HG03135 (cell line): ENCODE measurements around the gene PCDH19.
"Not testable (repeated sequence)": the region's sequence is repeated elsewhere in the genome, so short reads cannot be mapped to it uniquely, and the experiment has no call there.

Source experiments
- ATAC-seq: cut with Tn5 transposase; IDR thresholded peaks from one replicate; pipeline ENCODE4 v1.9.1; 2021; ENCODE audit warnings: mild to moderate bottlenecking, moderate library complexity; ENCODE audit not compliant: unreplicated experiment

PCDH19 gene, protein sequence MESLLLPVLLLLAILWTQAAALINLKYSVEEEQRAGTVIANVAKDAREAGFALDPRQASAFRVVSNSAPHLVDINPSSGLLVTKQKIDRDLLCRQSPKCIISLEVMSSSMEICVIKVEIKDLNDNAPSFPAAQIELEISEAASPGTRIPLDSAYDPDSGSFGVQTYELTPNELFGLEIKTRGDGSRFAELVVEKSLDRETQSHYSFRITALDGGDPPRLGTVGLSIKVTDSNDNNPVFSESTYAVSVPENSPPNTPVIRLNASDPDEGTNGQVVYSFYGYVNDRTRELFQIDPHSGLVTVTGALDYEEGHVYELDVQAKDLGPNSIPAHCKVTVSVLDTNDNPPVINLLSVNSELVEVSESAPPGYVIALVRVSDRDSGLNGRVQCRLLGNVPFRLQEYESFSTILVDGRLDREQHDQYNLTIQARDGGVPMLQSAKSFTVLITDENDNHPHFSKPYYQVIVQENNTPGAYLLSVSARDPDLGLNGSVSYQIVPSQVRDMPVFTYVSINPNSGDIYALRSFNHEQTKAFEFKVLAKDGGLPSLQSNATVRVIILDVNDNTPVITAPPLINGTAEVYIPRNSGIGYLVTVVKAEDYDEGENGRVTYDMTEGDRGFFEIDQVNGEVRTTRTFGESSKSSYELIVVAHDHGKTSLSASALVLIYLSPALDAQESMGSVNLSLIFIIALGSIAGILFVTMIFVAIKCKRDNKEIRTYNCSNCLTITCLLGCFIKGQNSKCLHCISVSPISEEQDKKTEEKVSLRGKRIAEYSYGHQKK (N-terminal part only)

DNA sequence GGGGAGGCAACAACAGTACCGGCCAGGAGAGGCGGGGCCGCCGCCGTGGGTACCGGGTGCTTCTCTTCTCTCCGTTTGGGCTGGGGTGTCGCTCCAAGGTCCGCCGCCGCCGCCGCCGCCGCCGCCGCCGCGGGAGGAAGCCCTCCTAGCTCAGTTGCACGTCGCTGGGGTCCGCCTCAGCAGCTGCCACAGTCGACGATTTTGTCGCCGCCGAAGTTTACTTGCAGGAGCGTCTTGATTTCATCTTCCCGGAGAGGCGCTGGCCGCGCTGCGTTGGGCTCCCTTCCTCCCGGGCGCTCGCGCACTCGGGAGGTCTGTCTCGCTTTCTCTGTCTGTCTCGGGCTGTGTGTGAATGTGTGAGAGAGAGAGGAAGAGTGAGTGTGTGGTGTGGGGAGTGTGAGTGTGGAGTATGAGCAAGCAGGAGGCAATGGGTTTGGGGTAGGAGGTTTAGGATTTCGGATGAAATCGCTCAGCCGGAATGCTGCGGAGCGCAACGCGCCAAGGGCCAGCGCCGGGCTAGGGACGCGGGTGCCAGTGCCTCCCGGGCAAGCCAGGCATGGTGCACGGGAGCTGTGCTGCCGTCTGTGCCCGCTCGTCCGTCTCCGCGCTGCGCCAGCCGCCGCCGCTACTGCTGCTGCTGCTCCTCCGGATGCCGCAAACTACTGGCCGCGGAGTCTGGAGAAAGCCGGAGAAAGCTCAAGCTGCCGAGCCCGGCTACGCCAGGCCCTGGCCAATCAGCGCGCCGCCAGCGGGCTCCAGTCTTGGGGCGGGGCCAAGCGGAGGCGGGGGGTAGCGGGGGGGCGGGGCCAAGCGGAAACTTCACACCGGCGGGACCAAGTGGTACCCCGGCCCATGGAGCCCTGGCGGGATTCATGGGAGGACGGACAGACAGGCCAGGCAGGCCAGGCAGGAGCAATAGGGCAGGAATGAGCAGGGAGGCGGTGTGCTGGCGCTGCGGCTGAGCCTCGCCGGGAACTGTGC lies at the start of gene PCDH19:
PCDH19 (minus strand) TSS at position 664 of the 981 bp plus-strand sequence. CDS start 1,676 bp downstream, outside the sequence.
- no peak for ATAC-seq

DNA sequence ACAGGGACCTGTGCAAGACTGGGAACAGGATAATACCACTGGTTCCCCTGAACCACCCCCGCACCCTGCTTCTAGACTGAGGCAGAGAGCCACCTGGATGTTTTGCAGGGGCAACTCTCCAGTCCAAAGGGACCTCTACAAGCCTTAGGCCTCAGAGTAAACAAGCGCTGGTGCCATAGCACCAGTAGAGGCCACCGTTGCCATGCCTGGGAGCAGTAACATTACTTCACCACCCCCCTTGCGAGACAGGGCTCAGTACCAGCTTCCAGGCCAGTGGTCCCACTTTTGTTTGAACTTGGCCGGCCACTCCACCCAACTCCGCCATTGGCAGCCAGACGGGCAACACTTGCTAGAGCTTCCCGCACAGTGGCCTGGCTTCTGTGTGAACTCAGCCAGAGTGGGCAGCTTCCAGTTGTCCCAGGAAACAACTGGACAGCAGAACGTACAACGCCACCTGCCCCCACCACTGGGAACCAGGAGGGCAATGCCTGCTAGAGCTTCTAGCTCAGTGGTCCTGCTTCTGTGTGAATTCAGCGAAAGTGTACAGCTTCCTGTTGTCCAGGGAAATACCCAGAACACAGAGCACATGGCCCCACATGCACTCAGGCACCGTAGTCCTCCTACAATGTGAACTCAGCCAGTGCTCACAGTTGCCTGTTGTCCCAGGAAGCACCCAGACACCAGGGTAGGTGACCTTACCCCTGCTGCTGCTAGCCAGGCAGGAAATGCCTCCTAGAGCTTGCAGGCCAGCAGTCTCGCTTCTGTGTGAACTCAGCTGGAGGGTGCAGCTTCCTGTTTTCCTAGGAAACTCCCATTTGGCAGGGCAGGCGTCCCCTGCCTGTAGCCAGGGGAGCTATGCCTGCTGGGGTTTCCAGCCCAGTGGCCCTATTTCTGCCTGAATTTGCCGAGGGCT lies 39.9 kb upstream of the PCDH19 start:
- ATAC-seq: no peak

DNA sequence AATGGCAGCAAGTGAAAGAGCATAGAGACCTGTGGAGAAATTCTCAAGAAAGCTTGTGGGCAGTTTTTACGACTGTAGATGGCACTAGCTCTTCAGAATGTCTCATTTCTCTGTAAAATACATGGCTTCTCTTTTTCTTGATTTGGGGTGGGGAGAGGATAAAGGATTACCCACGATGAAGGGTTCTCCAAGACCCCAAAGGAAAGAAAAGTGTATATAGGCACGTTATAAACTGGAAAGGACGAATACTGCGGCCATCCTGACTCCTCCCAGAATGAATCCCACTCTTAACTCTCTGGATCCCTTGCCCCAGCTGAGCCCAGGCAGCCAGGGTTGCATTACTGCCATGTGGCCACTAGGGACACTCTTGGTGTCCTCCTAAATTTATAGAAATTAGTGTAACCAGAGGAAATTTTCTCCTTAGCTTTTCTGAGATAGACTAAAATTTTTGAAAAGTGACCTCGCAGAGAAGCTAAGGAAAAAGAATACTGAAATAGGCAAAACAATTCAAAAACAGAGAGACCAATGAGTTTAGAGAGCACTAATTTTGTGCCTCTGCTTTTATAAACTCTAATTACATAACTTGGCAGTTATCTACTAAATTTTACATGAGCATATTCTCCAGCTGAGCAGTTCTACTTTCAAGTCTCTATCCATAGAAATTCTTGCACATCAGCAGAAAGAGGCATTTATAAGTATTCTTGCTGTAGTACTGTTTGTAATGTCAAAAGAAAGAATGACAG lies 37.8 kb upstream of the PCDH19 start:
- ATAC-seq: no peak

DNA sequence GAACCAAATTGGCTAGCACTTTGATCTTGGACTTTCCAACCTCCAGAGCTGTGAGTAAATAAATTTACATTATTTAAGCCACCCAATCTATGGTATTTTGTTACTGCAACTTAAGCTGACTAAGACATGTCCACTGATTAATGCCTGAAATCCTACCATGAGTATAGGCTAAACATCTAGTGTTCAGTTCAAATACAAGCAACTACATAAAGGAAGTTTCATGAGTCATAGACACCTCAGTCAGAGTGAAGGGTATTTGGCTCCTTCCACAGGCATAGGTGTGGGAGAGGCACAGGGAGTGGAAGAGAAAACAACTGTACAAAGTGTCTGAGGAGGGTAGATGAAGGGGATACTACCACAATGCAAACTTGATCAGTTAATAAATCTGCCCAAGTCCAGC lies 35.5 kb upstream of the PCDH19 start:
- no peak for ATAC-seq

DNA sequence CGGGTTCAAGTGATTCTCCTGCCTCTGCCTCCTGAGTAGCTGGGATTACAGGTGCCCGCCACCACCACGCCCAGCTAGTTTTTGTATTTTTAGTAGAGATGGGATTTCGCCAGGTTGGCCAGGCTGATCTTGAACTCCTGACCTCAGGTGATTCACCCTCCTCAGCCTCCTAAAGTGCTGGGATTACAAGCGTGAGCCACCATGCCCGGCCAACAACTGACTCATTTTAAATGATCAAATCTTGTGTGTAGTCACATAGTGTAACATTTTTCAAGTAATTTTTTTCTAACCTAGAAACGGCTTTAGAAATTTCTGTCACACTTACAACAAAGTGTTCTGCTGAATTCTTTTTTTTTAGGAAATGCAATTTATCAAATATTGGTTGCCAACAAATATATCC lies 31.2 kb upstream of the PCDH19 start:
- ATAC-seq: not testable (repeated sequence)

DNA sequence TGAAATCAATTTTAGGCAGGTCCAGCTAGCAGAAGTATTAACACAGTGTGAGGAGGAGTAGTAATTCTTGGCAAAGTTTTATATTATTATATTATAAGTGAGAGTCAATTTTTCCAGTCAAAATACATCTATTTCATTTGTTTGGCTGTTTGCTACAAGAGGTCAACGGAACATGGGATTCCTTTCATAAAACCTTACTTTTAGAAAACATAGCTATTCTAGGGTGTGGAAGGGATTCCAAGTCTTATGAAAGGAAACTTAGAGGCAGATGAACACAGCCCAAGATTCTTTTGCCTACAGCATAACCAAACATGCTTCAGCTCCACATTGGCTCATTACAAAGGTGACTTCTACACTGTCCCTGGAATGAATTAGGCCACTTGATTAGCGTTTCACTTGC lies 29.9 kb upstream of the PCDH19 start:
- no peak for ATAC-seq

DNA sequence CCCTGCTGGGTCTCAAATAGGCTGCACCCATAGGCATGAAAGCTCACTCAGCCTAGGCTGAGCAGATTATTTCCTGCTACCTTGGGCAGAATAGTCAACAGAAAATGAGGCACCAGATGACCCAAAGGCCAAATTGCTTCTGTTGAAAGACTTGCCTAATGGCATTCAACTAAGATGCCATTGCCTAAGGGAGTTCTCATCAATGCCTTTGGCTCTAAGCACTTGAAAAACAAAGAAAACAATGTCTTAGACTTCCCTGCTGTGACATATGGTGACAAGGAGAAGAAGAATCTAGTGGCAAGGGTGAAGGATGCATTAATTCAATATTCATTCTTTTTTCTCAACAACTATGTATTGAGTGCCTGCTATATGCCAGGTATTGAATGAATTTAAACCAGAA lies 25.7 kb upstream of the PCDH19 start:
- ATAC-seq: no peak

DNA sequence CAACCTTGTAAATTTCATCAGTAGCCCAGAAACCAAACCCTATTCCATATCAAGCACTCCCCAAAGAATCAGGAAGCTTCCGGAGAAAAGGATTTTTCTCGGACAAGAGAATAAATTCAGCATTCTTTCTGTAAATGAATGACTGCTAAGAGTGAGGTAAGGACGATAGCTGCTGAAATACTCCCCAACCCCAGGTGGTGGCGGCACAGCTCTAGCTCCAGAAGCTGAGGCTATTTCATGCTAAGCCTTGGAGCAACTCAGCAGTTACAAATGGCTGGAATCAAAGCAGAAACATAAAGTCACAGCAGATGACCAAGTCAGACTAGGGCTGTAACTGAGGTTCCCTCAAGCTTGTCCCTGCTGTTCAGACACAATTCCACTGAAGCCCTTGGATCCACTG lies 13.9 kb upstream of the PCDH19 start:
- ATAC-seq: no peak

DNA sequence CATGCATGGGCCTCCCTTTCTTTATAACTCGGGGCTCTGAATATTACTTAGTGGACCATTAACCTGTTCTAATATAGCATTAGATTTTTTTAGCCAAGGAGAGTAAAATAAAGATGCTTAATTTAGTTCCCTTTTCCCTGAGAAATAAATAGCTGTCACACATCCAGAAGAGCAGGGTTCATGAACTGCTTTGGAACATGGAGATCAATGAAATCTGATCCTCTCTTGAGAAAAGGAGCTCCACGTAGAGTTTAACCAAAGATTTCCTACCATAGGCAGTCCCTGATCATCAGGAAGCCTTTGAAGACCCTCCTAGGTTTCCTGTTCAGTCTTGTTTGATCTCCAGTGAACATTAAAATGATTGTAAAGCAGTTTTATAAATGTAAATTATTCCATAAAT lies 8.5 kb upstream of the PCDH19 start:
- no peak for ATAC-seq

DNA sequence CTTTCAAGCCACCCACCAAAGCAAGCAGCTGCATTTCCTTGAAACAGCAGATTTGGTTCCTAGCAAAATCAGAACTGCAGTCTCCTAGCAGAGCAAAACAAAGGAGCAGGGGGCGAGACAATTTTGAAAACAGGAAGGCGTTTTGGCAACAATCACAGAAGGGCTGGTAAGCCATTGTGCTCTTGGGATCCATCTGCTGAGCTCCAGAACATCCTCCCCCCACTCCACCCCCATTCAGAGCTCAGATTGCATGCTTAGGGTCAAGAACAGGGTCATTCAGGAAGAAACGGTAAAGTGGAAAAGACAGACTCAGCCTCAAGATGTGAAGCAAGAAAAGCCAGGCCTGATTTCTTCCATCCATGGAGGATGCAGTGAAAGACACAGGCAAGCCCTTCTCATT lies 7.6 kb upstream of the PCDH19 start:
- no peak for ATAC-seq

DNA sequence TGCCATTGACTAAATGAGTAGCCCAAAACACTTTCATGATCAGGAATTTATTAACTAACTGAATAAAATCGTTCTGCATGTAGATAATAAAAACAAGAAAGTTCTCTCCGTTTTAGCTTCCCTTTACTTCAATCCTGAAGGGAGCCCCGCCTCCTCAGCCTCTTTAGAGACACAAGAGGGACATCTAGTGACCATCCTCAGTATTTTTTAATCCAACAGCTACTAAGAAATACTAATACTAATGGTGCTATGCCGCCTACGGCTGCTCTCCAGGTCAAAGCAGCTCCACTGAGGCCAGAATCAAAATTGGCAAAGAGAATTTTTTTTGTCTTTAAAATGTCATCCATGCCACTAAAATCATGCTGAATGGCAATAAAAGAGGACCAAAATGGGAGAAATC lies 3.2 kb upstream of the PCDH19 start:
- no peak for ATAC-seq

DNA sequence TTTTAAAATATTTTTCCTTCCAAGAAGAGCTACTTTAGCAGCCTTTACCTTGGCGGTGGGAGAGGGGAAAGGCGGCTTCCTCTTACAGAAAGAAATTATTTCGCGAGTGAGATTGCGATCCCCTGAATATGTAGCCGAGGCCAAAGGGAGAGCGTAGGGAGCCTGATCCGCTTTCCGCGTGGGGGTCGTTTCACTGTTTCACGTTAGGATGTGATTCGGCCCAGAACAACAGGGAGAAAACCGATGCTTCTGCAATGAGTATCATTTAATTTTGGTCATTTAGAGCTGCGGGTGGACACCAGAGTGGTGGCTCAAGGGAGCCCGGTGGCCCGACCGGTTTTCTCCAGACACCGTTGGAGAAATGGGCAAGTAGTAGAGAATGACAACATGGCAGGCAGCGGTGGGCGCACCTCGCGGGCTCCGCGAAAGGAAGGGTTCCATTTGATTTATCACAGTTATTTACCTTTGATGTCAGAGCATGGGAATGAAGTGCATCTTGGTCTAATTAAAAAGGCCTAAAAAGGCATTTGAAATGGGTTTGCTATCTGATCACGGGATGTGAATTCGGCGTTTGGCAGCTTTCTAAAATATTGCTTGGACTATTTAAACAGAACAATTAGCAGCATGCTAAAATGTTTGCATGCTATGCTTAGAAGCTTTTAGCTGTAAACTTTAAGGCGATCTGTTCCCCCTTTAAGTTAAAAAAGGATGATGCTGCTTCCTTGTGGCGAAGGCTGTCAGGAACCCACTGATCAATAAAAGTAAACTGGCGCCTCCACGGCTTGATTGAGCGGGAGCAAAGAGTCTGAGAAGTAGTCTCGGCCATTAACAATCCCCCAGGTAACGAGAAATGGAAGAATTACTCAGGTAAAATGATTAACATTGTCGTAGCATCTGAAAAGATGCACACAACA lies 2.0 kb upstream of the PCDH19 start:
- ATAC-seq: no peak

DNA sequence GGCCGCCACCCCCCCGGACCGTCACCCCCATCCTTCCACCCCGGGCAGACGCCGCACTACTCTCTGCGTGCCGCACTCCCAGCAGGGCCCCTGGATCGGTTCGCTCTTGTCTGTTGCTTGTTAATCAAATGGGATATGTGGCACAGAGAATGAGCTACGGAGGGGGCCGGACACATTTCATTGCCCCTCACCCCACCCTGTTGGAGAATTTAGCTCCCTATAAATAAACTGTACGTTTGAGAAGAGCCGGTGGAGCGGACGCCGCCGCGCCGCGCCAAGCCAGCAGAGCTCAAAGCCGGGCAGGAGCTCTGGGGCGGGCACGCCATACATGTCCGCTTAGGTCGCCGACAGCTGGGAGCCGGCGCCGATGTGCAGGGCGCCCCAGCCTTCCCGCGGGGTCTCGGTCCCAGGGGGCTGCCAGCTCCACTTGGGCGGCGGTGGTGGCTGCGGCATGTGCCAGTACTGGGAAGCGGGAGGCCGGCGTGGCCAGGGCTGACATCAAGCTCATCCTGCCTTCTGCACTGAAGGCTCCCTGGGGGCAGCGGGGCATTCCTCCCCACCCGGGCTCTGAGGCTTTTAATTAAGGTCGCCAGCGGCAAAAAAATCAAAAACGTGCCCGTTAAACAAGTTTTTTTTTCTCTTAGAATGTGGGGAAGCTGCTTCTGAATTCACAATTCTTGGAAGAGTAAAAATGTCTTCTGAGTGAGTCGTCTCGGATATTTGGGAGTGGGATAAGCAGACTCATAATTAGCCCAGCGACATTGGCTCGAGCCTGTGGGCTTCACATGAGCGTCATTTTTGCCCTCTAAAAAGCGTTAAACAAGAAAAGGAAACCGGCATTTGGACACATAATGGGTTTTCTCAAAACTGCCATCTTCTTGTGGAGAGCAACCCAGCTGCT lies 1.1 kb upstream of the PCDH19 start:
- no peak for ATAC-seq

DNA sequence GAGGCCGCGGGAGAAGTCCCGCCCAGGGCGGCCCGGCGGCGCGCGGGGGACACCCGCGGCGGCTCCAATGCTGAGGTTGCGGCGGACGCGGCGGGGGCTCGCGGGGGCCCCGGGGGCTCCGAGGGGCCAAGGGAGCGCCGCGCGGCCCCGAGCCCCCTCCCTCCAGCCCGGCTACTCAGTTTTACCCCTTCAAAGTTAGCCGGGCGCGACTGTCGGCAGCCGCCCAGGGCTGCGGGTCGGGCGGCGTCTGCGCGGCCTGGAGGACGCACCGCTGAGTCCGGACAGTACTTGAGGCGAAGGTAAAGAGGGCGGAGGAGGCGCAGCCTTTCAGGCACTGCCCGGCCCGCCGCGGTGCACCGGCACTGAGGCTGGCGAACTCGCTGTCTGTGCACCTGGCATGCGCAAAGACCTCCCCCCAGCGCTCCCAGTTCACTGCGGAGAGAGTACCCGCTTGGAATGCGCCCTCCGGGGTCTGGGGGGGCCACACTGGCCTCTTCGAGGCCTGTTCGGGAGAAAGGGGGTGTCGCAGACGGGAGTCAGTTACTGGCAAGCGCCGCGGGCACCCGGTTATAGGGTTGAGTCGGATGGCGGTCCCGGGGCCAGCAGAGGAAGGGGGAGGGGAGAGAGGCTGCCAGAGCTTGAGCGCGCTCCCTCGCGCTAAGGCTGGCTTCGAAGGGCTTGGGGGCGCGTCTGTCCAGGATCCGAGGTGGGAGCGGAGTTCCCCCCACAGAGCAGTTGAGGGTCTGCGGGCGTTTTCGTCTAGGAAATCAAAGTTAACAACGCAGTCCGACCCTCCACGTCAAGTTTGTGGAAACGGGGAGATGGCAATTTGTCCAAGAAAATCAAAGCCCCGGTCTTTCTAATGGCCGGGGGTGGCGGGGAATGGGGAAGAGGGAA lies 1.1 kb downstream of the PCDH19 start:
- ATAC-seq: no peak

DNA sequence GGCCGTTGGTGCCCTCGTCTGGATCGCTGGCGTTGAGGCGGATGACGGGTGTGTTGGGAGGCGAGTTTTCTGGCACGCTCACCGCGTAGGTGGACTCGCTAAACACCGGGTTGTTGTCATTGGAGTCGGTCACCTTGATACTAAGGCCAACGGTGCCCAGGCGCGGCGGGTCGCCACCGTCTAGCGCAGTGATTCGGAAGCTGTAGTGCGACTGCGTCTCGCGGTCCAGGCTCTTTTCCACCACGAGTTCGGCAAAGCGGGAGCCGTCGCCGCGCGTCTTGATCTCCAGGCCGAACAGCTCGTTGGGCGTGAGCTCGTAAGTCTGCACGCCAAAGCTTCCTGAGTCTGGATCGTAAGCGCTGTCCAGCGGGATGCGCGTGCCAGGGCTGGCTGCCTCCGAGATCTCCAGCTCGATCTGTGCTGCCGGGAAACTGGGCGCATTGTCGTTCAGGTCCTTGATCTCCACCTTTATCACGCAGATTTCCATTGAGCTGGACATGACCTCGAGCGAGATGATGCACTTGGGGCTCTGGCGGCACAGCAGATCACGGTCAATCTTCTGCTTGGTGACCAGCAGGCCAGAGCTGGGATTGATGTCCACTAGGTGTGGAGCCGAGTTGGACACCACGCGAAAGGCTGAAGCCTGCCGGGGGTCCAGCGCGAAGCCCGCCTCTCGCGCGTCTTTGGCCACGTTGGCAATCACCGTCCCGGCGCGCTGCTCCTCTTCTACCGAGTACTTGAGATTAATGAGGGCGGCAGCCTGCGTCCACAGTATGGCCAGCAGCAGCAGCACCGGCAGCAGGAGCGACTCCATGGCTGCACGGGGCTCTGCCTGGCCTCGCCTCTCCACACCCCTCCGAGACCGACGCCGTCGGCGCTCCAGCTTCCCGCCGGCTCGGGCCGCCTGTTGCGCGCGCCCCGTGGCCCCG lies 2.0 kb downstream of the PCDH19 start:
- ATAC-seq: no peak
